ENCODE results near the gene GOLT1A. TPM values are rescaled to one million over a fixed set of nuclear protein-coding genes. Genes with fewer than 3 reads are reported as not detected.
A peak's percentile ranks its signal among the peaks of the same experiment; 100 is the strongest.

Gene GOLT1A
- total and polyA plus RNA-seq, 4 donors: 14.1 to 103 (median 52.7) TPM

- H3K4me3 ChIP-seq (ENCODE audit: low read depth in 1 of 3, low read length in 3 of 3): no peak overlapping the region
- H3K36me3 ChIP-seq (ENCODE audit: control insufficient read depth in 4 of 4, insufficient read depth in 3 of 4, low read depth in 1 of 4, low read length in 3 of 4): peaks cover 3 to 6% (median 5%) of the 10 kb centered on the region in 4 donors
- H3K9me3 ChIP-seq (ENCODE audit: control insufficient read depth in 4 of 4, low read length in 3 of 4): no peaks in the 10 kb centered on the region
- H3K27me3 ChIP-seq (ENCODE audit: control insufficient read depth in 4 of 4, insufficient read depth in 4 of 4, low read length in 3 of 4): no peaks in the 10 kb centered on the region
- TF ChIP-seq JUND (IDR thresholded peaks at IDR 0.05): no peak
- TF ChIP-seq RAD21 (IDR thresholded peaks at IDR 0.05): no peak
- H3K9ac ChIP-seq (ENCODE audit: low read depth in 1 of 2, low read length in 2 of 2): no peak overlapping the region
- H3K4me1 ChIP-seq (ENCODE audit: control insufficient read depth in 4 of 4, insufficient read depth in 4 of 4, low read length in 3 of 4): peaks cover 30 to 80% (median 71%) of the 10 kb centered on the region in 4 donors
- 70% methylated on average over 13 of the region's 13 CpGs for WGBS
- peak; percentile 47 for DNase-seq (ENCODE audit: low spot score)
- peak overlapping the region; percentile 31 to 68 for H3K27ac ChIP-seq (ENCODE audit: low read depth in 1 of 2, low read length in 2 of 2)
These were observed 49.6 kb upstream of the GOLT1A start for GRCh38 chr1:204263254-204263910.

DNA sequence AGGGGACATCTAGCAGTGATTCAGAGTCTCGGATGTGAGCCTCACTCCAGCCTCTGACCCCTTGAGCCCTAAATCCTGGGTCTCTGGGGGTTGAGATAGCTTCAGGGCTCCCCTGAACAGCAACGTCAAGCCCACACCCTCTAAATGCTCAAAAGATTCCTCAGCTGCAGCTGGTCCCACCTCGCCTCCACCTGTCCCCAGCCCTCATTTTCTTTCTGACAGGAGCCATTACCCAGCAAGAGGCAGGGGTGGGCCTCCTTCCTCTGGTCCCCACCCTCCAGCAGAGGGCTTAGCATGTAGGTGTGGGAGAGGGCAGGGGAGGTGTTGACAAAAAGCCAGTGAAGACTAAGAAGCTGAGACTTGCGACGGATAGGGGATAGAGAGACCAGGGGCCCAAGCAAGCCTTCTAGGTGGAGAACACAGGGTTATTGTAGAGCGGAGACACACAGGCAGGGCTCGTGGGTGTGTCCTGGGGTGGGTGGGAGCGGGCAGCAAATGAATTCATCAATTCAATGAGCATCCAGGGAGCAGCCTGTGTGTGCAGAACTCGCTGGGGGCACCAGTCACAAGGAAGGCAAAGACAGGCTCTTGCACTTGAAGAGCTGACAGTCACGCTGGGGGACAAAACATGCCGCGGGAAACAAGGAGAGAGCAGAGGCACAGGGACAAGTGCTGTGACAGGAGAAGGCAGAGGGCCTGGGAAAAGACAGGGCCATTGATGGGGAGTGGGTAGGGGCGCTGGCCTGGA is 48.9 kb upstream of the GOLT1A start:
- TF ChIP-seq REST (IDR thresholded peaks at IDR 0.05) (no peak), HNF4G (IDR thresholded peaks at IDR 0.05) (no peak), GABPA (IDR thresholded peaks at IDR 0.05 in 1 of 2, conservative IDR thresholded peaks at IDR 0.05 in 1 of 2) (no peak), SP1 (IDR thresholded peaks at IDR 0.05) (no peak), MAX (IDR thresholded peaks at IDR 0.05) (no peak)
- no peak overlapping the region for H3K4me3 ChIP-seq (ENCODE audit: low read depth in 1 of 3, low read length in 3 of 3)
- WGBS: 94% methylated on average over 13 of the region's 13 CpGs
- H3K4me1 ChIP-seq (ENCODE audit: control insufficient read depth in 4 of 4, insufficient read depth in 4 of 4, low read length in 3 of 4): peaks cover 26 to 73% (median 65%) of the 10 kb centered on the region in 4 donors
- H3K9ac ChIP-seq (ENCODE audit: low read depth in 1 of 2, low read length in 2 of 2): no peak overlapping the region
- H3K27ac ChIP-seq (ENCODE audit: low read depth in 1 of 2, low read length in 2 of 2): peak overlapping the region; percentile 7 to 72
- H3K9me3 ChIP-seq (ENCODE audit: control insufficient read depth in 4 of 4, low read length in 3 of 4): no peaks in the 10 kb centered on the region
- H3K36me3 ChIP-seq (ENCODE audit: control insufficient read depth in 4 of 4, insufficient read depth in 3 of 4, low read depth in 1 of 4, low read length in 3 of 4): peaks cover 3 to 6% (median 5%) of the 10 kb centered on the region in 4 donors
- no peak for DNase-seq (ENCODE audit: low spot score)
- H3K27me3 ChIP-seq (ENCODE audit: control insufficient read depth in 4 of 4, insufficient read depth in 4 of 4, low read length in 3 of 4): no peaks in the 10 kb centered on the region

DNA sequence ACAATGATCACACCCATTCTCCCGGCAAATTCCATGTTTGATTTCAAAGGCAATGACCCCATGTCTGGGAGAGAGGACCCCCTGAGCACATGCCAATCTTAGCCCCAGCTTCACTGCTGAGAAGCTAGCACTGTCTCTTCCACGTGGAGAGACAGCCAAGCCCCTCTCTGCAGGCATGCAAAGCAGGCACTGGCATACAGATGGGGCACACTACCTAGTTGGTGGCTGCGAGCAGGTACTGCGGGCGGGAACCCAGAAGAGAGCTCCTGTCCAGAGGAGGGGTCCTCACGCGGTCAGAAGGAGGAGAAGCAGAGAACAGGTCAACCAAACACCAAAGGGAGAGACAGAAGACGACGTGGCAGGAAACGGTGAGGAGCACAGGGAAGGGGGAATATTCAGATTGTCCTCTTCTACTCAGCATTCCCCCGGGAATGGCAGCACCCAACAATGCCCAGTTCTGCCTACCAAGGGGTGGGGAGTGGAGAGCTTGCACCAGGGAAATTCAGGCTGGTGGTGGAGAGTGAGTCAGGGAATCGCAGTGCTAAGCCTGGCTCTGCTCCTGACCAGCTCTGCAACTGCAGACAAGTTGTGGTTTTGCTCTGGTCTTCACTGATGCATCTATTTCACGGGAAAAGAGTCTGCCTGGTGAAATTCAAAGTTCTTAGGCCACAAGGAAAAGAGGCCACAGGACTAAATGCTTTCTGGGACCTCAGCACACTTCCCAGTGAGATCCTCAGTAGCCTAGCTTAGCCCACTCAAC is 48.1 kb upstream of the GOLT1A start:
- 83% methylated on average over 13 of the region's 13 CpGs for WGBS
- peak overlapping the region; percentile 72 to 82 for H3K27ac ChIP-seq (ENCODE audit: low read depth in 1 of 2, low read length in 2 of 2)
- no peaks in the 10 kb centered on the region for H3K27me3 ChIP-seq (ENCODE audit: control insufficient read depth in 4 of 4, insufficient read depth in 4 of 4, low read length in 3 of 4)
- H3K4me3 ChIP-seq (ENCODE audit: low read depth in 1 of 3, low read length in 3 of 3): no peak overlapping the region
- no peak for TF ChIP-seq RXRA (IDR thresholded peaks at IDR 0.05)
- TF ChIP-seq NR2F2 (IDR thresholded peaks at IDR 0.05): no peak
- no peak for TF ChIP-seq FOXA1 (IDR thresholded peaks at IDR 0.05)
- TF ChIP-seq GABPA (IDR thresholded peaks at IDR 0.05 in 1 of 2, conservative IDR thresholded peaks at IDR 0.05 in 1 of 2): no peak
- no peak for TF ChIP-seq TAF1 (conservative IDR thresholded peaks at IDR 0.05)
- peaks cover 3 to 7% (median 6%) of the 10 kb centered on the region in 4 donors for H3K36me3 ChIP-seq (ENCODE audit: control insufficient read depth in 4 of 4, insufficient read depth in 3 of 4, low read depth in 1 of 4, low read length in 3 of 4)
- H3K9ac ChIP-seq (ENCODE audit: low read depth in 1 of 2, low read length in 2 of 2): no peak overlapping the region
- no peaks in the 10 kb centered on the region for H3K9me3 ChIP-seq (ENCODE audit: control insufficient read depth in 4 of 4, low read length in 3 of 4)
- H3K4me1 ChIP-seq (ENCODE audit: control insufficient read depth in 4 of 4, insufficient read depth in 4 of 4, low read length in 3 of 4): peaks cover 19 to 72% (median 63%) of the 10 kb centered on the region in 4 donors
- DNase-seq (ENCODE audit: low spot score): no peak
